HG03442 (cell line): Measurements from ENCODE around the gene UBE2D2.

Experiments
- ATAC-seq: cut with Tn5 transposase; IDR thresholded peaks from one replicate; pipeline ENCODE4 v1.9.1; 2021; ENCODE audit warnings: mild to moderate bottlenecking, moderate library complexity; ENCODE audit not compliant: unreplicated experiment

UBE2D2 gene

GRCh38 chr5:139646111-139646510, 85.0 kb downstream of the UBE2D2 start:
- ATAC-seq: no peak

GRCh38 chr5:139646912-139647505, 85.9 kb downstream of the UBE2D2 start:
- no peak for ATAC-seq

GRCh38 chr5:139647506-139648204, 86.5 kb downstream of the UBE2D2 start:
- no peak for ATAC-seq

- peak; percentile 21 for ATAC-seq
Measured at GRCh38 chr5:139648205-139649081, 87.3 kb downstream of the UBE2D2 start, which contains the start of gene CXXC5. TSS of gene CXXC5 (plus strand) at chr5:139648349. CDS start at chr5:139680524, 32,175 bp downstream.

GRCh38 chr5:139649082-139649991, 88.2 kb downstream of the UBE2D2 start:
- ATAC-seq: no peak

- no peak for ATAC-seq
Measured at GRCh38 chr5:139650031-139650688, 89.0 kb downstream of the UBE2D2 start.

GRCh38 chr5:139650689-139651042, 89.5 kb downstream of the UBE2D2 start:
- no peak for ATAC-seq

- no peak for ATAC-seq
Measured at GRCh38 chr5:139651043-139651834, 90.1 kb downstream of the UBE2D2 start.

- peak; percentile 30 for ATAC-seq
Measured at GRCh38 chr5:139651853-139652787, 91.0 kb downstream of the UBE2D2 start.

- ATAC-seq: peak; percentile 27
Measured at GRCh38 chr5:139652788-139653241, 91.7 kb downstream of the UBE2D2 start.

GRCh38 chr5:139653616-139654015, 92.5 kb downstream of the UBE2D2 start:
- no peak for ATAC-seq

GRCh38 chr5:139654464-139654863, 93.3 kb downstream of the UBE2D2 start:
- no peak for ATAC-seq

- ATAC-seq: no peak
Measured at GRCh38 chr5:139654871-139655491, 93.8 kb downstream of the UBE2D2 start.

GRCh38 chr5:139655727-139656271, 94.7 kb downstream of the UBE2D2 start:
- ATAC-seq: no peak

GRCh38 chr5:139657363-139658321, 96.5 kb downstream of the UBE2D2 start:
- no peak for ATAC-seq

- no peak for ATAC-seq
Measured at GRCh38 chr5:139658501-139658927, 97.4 kb downstream of the UBE2D2 start.
